ENCODE data around the gene CPA2.

- TF ChIP-seq CTCF (IDR thresholded peaks at IDR 0.05) = no peak
- TF ChIP-seq POLR2A (IDR thresholded peaks at IDR 0.05) = no peak
Measured at GRCh38 chr7:130279286-130279685, 12.6 kb downstream of the CPA2 start.
